22Rv1 (cell line): Measurements from ENCODE around the gene AGRN.
"Not testable (repeated sequence)": the region's sequence is repeated elsewhere in the genome, so short reads cannot be mapped to it uniquely, and the experiment has no call there.

Source experiments
- CTCF ChIP-seq: fragments of 450-650 bp; IDR thresholded peaks from 2 replicates; pipeline ENCODE4 v1.5.1; 2017; ENCODE audit warnings: mild to moderate bottlenecking
- ZFX ChIP-seq: fragments of 450-650 bp; IDR thresholded peaks from 2 replicates; pipeline ENCODE4 v1.6.1; 2017; ENCODE audit warnings: antibody characterized with exemption, borderline replicate concordance

GRCh38 chr1:1096136-1096535 lies 76.2 kb downstream of the AGRN start:
- TF ChIP-seq CTCF, ZFX: not testable (repeated sequence)
